Fibroblast of lung (primary cell): ENCODE data around the gene PHF2.

ENCODE experiments used
- EZH2 ChIP-seq: IDR thresholded peaks from 2 replicates; pipeline ENCODE4 v1.5.1; 2012; ENCODE audit warnings: low read length, control low read depth, mild to moderate bottlenecking; ENCODE audit errors: missing control alignments
- TF ChIP-seq, protein P1 (sequence below), 2 donors: IDR thresholded peaks in 1 of 2; conservative IDR thresholded peaks in 1 of 2; 1 replicate in 1 of 2; 2 replicates in 1 of 2; pipeline ENCODE4 v1.5.1; 2011 to 2012; ENCODE audit warnings: low read length in 2 of 2, control low read depth in 1 of 2, inconsistent platforms in 1 of 2, low read depth in 1 of 2, mild to moderate bottlenecking in 1 of 2

DNA sequence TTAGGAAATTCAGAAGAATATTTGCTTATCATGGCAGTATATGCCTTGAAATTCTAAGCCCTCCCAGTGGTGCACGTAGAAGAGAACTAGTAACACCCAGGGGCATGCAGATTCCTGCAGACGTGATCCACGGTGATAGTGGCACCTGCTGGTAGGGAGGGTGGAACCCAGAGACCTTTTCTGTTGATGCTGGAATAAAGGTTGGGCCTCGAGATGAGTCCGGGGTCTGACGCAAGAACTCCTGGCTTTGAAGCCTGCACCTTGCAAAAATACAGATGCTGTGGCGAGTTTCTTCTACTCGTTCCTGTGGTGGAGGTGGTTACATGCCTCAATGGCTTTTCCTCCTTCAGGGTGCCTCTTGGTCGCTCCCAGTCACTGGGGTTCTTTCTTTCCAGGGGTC, 39.5 kb upstream of the PHF2 start:
- TF ChIP-seq, protein P1, sequence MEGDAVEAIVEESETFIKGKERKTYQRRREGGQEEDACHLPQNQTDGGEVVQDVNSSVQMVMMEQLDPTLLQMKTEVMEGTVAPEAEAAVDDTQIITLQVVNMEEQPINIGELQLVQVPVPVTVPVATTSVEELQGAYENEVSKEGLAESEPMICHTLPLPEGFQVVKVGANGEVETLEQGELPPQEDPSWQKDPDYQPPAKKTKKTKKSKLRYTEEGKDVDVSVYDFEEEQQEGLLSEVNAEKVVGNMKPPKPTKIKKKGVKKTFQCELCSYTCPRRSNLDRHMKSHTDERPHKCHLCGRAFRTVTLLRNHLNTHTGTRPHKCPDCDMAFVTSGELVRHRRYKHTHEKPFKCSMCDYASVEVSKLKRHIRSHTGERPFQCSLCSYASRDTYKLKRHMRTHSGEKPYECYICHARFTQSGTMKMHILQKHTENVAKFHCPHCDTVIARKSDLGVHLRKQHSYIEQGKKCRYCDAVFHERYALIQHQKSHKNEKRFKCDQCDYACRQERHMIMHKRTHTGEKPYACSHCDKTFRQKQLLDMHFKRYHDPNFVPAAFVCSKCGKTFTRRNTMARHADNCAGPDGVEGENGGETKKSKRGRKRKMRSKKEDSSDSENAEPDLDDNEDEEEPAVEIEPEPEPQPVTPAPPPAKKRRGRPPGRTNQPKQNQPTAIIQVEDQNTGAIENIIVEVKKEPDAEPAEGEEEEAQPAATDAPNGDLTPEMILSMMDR (conservative IDR thresholded peaks at IDR 0.05 in 1 of 2, IDR thresholded peaks at IDR 0.05 in 1 of 2; ENCODE audit: low read depth in 1 of 2, low read length in 2 of 2) = no peak
- no peak for TF ChIP-seq EZH2
